Lower leg skin (tissue), 3 donors: ENCODE data around the gene SNX19.

Experiments
- CTCF ChIP-seq, 3 donors: fragments of 450-650 bp; IDR thresholded peaks; one replicate each; pipeline ENCODE4 v1.5.1; 2016; ENCODE audit warnings: antibody characterized with exemption in 3 of 3, mild to moderate bottlenecking in 3 of 3, moderate library complexity in 2 of 3
- POLR2A ChIP-seq, 2 donors: fragments of 450-650 bp; IDR thresholded peaks; one replicate each; pipeline ENCODE4 v1.6.1; 2016 to 2017; ENCODE audit warnings: antibody characterized with exemption in 2 of 2, mild to moderate bottlenecking in 1 of 2, moderate library complexity in 1 of 2

GRCh38 chr11:130868086-130868710 lies 48.1 kb downstream of the SNX19 start:
- no peak for TF ChIP-seq CTCF (IDR thresholded peaks at IDR 0.05)
- TF ChIP-seq POLR2A (IDR thresholded peaks at IDR 0.05): no peak
